ENCODE measurements around the gene TIGD7.

TIGD7 gene

GRCh38 chr16:3346041-3346440 is 40.8 kb upstream of the TIGD7 start:
- Histone ChIP-seq H3K79me2 (ENCODE audit: low read length) (no peaks in the 10 kb centered on the region), H3K4me1 (ENCODE audit: low read length) (peaks cover 7% of the 10 kb centered on the region; the same call in 1 of the 2 replicates), H3K27me3 (ENCODE audit: low read depth, low read length) (no peaks in the 10 kb centered on the region), H3K4me3 (ENCODE audit: low read length) (no peak overlapping the region), H3K9me3 (ENCODE audit: insufficient read depth, low read length) (no peaks in the 10 kb centered on the region), H3K27ac (ENCODE audit: low read length) (no peak overlapping the region), H3K4me2 (ENCODE audit: low read length) (no peak overlapping the region), H3K9ac (ENCODE audit: low read length) (no peak overlapping the region), H3K36me3 (replicated peaks; ENCODE audit: low read depth, low read length) (no peaks in the 10 kb centered on the region), H4K20me1 (ENCODE audit: insufficient read depth, low read length) (no peaks in the 10 kb centered on the region), H2AFZ (ENCODE audit: low read depth, low read length) (no peak overlapping the region)
- TF ChIP-seq EZH2phosphoT487 (IDR thresholded peaks at IDR 0.05; ENCODE audit: low read depth) (no peak), CTCF (IDR thresholded peaks at IDR 0.05; ENCODE audit: low read depth, low read length) (no peak)

GRCh38 chr16:3328643-3329042 is 23.4 kb upstream of the TIGD7 start:
- H3K27me3 ChIP-seq (ENCODE audit: low read depth, low read length) = no peaks in the 10 kb centered on the region
- no peak overlapping the region for H3K4me3 ChIP-seq (ENCODE audit: low read length)
- H3K4me2 ChIP-seq (ENCODE audit: low read length) = no peak overlapping the region
- H3K36me3 ChIP-seq (replicated peaks; ENCODE audit: low read depth, low read length) = no peaks in the 10 kb centered on the region
- no peak overlapping the region for H3K27ac ChIP-seq (ENCODE audit: low read length)
- no peak for TF ChIP-seq CTCF (IDR thresholded peaks at IDR 0.05; ENCODE audit: low read depth, low read length)
- TF ChIP-seq EZH2phosphoT487 (IDR thresholded peaks at IDR 0.05; ENCODE audit: low read depth) = no peak
- no peaks in the 10 kb centered on the region for H3K79me2 ChIP-seq (ENCODE audit: low read length)
- no peaks in the 10 kb centered on the region for H4K20me1 ChIP-seq (ENCODE audit: insufficient read depth, low read length)
- H2AFZ ChIP-seq (ENCODE audit: low read depth, low read length) = no peak overlapping the region
- no peak overlapping the region for H3K9ac ChIP-seq (ENCODE audit: low read length)
- H3K9me3 ChIP-seq (ENCODE audit: insufficient read depth, low read length) = no peaks in the 10 kb centered on the region
- H3K4me1 ChIP-seq (ENCODE audit: low read length) = no peaks in the 10 kb centered on the region

GRCh38 chr16:3328104-3328503 is 22.9 kb upstream of the TIGD7 start:
- Histone ChIP-seq H3K27me3 (ENCODE audit: low read depth, low read length) (no peaks in the 10 kb centered on the region), H3K9ac (ENCODE audit: low read length) (no peak overlapping the region), H3K4me2 (ENCODE audit: low read length) (no peak overlapping the region), H3K9me3 (ENCODE audit: insufficient read depth, low read length) (no peaks in the 10 kb centered on the region), H2AFZ (ENCODE audit: low read depth, low read length) (no peak overlapping the region), H3K79me2 (ENCODE audit: low read length) (no peaks in the 10 kb centered on the region), H3K27ac (ENCODE audit: low read length) (no peak overlapping the region), H3K36me3 (replicated peaks; ENCODE audit: low read depth, low read length) (no peaks in the 10 kb centered on the region), H3K4me3 (ENCODE audit: low read length) (no peak overlapping the region), H3K4me1 (ENCODE audit: low read length) (no peaks in the 10 kb centered on the region), H4K20me1 (ENCODE audit: insufficient read depth, low read length) (no peaks in the 10 kb centered on the region)
- TF ChIP-seq CTCF (IDR thresholded peaks at IDR 0.05; ENCODE audit: low read depth, low read length) = no peak
- no peak for TF ChIP-seq EZH2phosphoT487 (IDR thresholded peaks at IDR 0.05; ENCODE audit: low read depth)

GRCh38 chr16:3327514-3327913 is 22.3 kb upstream of the TIGD7 start:
- Histone ChIP-seq H3K36me3 (replicated peaks; ENCODE audit: low read depth, low read length) (no peaks in the 10 kb centered on the region), H3K9me3 (ENCODE audit: insufficient read depth, low read length) (no peaks in the 10 kb centered on the region), H3K79me2 (ENCODE audit: low read length) (no peaks in the 10 kb centered on the region), H4K20me1 (ENCODE audit: insufficient read depth, low read length) (no peaks in the 10 kb centered on the region), H2AFZ (ENCODE audit: low read depth, low read length) (no peak overlapping the region), H3K4me2 (ENCODE audit: low read length) (no peak overlapping the region), H3K27ac (ENCODE audit: low read length) (no peak overlapping the region), H3K4me3 (ENCODE audit: low read length) (no peak overlapping the region), H3K9ac (ENCODE audit: low read length) (no peak overlapping the region), H3K27me3 (ENCODE audit: low read depth, low read length) (no peaks in the 10 kb centered on the region), H3K4me1 (ENCODE audit: low read length) (no peaks in the 10 kb centered on the region)
- TF ChIP-seq CTCF (IDR thresholded peaks at IDR 0.05; ENCODE audit: low read depth, low read length) (no peak), EZH2phosphoT487 (IDR thresholded peaks at IDR 0.05; ENCODE audit: low read depth) (no peak)
